Cardiac atrium fibroblast (primary cell): Measurements from ENCODE around the gene WIPF3. TPM values are rescaled to one million over a fixed set of nuclear protein-coding genes. Genes with fewer than 3 reads are reported as not detected.

Experiments
- total RNA-seq: library from RNA; depleted of rRNA; stranded (reverse); fragments of >200 nt; gene quantifications from 2 replicates; pipeline ENCODE4 v1.2.3, GENCODE V29; 2015

The WIPF3 gene, protein sequence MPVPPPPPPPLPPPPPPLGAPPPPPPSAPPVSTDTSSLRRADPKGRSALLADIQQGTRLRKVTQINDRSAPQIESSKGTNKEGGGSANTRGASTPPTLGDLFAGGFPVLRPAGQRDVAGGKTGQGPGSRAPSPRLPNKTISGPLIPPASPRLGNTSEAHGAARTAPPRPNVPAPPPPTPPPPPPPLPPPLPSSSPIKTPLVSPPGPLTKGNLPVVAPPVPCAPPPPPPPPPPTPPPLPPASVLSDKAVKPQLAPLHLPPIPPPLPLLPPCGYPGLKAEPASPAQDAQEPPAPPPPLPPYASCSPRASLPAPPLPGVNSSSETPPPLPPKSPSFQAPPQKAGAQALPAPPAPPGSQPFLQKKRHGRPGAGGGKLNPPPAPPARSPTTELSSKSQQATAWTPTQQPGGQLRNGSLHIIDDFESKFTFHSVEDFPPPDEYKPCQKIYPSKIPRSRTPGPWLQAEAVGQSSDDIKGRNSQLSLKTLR
- total RNA-seq: not detected in 2 replicates

GRCh38 chr7:29806208-29806994 is at the start of gene WIPF3:
Gene WIPF3, plus strand, starts transcription at chr7:29806508. Its CDS starts 28,217 bp downstream, at chr7:29834725.

Other genes with a start within 250 kb of the WIPF3 start
- 21.1 and 41.9 TPM in 2 replicates for gene PRR15, start 242.7 kb upstream of the WIPF3 start, total RNA-seq
- gene SCRN1, start 183.3 kb downstream of the WIPF3 start, total RNA-seq: 66.1 and 66.3 TPM in 2 replicates
- 31.2 and 38.4 TPM in 2 replicates for gene FKBP14, start 220.2 kb downstream of the WIPF3 start, total RNA-seq
- 5.6 and 7.1 TPM in 2 replicates for gene PLEKHA8, start 221.9 kb downstream of the WIPF3 start, total RNA-seq